Gastroesophageal sphincter (tissue), 4 donors: ENCODE data around the gene PRKAR2B. TPM values are rescaled to one million over a fixed set of nuclear protein-coding genes. Genes with fewer than 3 reads are reported as not detected.

Experiments used
- ATAC-seq: fragments of 150-250 bp; one replicate; pipeline ENCODE4 v1.9.1; 2016; ENCODE audit warnings: mild to moderate bottlenecking, moderate library complexity
- H3K27ac ChIP-seq, 4 donors: fragments of 200-600 bp; sonication (generic) in 3 of 4; 1 replicate in 3 of 4; 2 replicates in 1 of 4; pipeline ENCODE4 v1.5.1; 2016 to 2019
- H3K27me3 ChIP-seq: fragments of 200-600 bp; sonication (generic); one replicate; pipeline ENCODE4 v1.5.1; 2019
- H3K36me3 ChIP-seq, 2 donors: fragments of 200-600 bp; sonication (generic); one replicate each; pipeline ENCODE4 v1.5.1; 2019; ENCODE audit warnings: control low read depth in 1 of 2
- H3K4me1 ChIP-seq, 3 donors: fragments of 200-600 bp; sonication (generic); 1 replicate in 2 of 3; 2 replicates in 1 of 3; pipeline ENCODE4 v1.5.1; 2016 to 2019; ENCODE audit warnings: control low read depth in 2 of 3
- H3K4me3 ChIP-seq, 2 donors: fragments of 200-600 bp; sonication (generic); one replicate each; pipeline ENCODE4 v1.5.1; 2019; ENCODE audit warnings: mild to moderate bottlenecking in 1 of 2, moderate library complexity in 1 of 2
- H3K9me3 ChIP-seq, 3 donors: fragments of 200-600 bp; sonication (generic); one replicate each; pipeline ENCODE4 v1.5.1; 2017 to 2019; ENCODE audit warnings: control low read depth in 2 of 3
- EP300 ChIP-seq: sonication (generic); formaldehyde crosslinking; IDR thresholded peaks from one replicate; pipeline ENCODE4 v1.6.1; 2017; ENCODE audit warnings: antibody characterized with exemption, mild to moderate bottlenecking
- POLR2A ChIP-seq, 2 donors: fragments of 450-650 bp; IDR thresholded peaks; one replicate each; pipeline ENCODE4 v1.6.1; 2017; ENCODE audit warnings: antibody characterized with exemption in 2 of 2, mild to moderate bottlenecking in 2 of 2, moderate library complexity in 1 of 2
- POLR2AphosphoS5 ChIP-seq: sonication (generic); formaldehyde crosslinking; IDR thresholded peaks from one replicate; pipeline ENCODE4 v1.6.1; 2017; ENCODE audit warnings: antibody characterized with exemption
- WGBS, 2 donors: methylation state at CpG; one replicate each; pipeline ENCODE4 v1.1.5; 2018; ENCODE audit warnings: low coverage in 1 of 2; 5-methylcytosine and 5-hydroxymethylcytosine counted together
- total RNA-seq, 4 donors: library from RNA; depleted of rRNA; stranded (reverse); fragments of >200 nt; gene quantifications; one replicate each; pipeline ENCODE4 v1.1.0, GENCODE V29; 2016
- TF ChIP-seq, protein P1 (sequence below), 4 experiments: fragments of 200-600 bp in 2 of 4; fragments of 450-650 bp in 2 of 4; sonication (generic) in 1 of 4; IDR thresholded peaks; one replicate each; pipeline ENCODE4 v1.5.1; 2017 to 2019; ENCODE audit warnings: antibody characterized with exemption in 4 of 4, mild to moderate bottlenecking in 2 of 4, moderate library complexity in 2 of 4

PRKAR2B gene
- total RNA-seq, 4 donors from 2014 or later = 83.5 to 160 (median 119) TPM

DNA sequence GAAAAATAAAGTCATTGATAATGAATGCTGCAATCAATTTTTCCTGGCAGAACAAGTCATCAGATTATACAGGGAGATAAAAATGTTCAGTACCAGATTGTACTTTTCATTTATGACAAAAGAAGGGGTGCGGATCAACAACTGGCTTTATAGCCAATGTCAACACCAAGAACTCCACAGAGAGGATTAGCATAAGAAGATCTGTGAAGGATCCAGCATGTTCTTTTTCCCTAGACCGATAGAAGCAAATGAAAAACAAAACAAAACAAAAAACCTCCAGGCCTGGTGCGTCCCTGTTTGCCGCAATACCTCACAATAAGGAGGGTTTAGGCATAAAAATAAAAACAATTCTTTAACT is 34.7 kb upstream of the PRKAR2B start:
- H3K36me3 ChIP-seq = no peaks in the 10 kb centered on the region
- no peaks in the 10 kb centered on the region for H3K27me3 ChIP-seq
- no peaks in the 10 kb centered on the region for H3K9me3 ChIP-seq
- no peak overlapping the region for H3K4me3 ChIP-seq
- no peak overlapping the region for H3K27ac ChIP-seq
- TF ChIP-seq, protein P1, sequence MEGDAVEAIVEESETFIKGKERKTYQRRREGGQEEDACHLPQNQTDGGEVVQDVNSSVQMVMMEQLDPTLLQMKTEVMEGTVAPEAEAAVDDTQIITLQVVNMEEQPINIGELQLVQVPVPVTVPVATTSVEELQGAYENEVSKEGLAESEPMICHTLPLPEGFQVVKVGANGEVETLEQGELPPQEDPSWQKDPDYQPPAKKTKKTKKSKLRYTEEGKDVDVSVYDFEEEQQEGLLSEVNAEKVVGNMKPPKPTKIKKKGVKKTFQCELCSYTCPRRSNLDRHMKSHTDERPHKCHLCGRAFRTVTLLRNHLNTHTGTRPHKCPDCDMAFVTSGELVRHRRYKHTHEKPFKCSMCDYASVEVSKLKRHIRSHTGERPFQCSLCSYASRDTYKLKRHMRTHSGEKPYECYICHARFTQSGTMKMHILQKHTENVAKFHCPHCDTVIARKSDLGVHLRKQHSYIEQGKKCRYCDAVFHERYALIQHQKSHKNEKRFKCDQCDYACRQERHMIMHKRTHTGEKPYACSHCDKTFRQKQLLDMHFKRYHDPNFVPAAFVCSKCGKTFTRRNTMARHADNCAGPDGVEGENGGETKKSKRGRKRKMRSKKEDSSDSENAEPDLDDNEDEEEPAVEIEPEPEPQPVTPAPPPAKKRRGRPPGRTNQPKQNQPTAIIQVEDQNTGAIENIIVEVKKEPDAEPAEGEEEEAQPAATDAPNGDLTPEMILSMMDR (IDR thresholded peaks at IDR 0.05) = no peak
- TF ChIP-seq POLR2A (IDR thresholded peaks at IDR 0.05) (no peak), POLR2AphosphoS5 (no peak), EP300 (no peak)
- WGBS, 2 donors = 62 to 83% methylated on average over 4 of the region's 4 CpGs
- no peak for ATAC-seq
- H3K4me1 ChIP-seq = no peaks in the 10 kb centered on the region

DNA sequence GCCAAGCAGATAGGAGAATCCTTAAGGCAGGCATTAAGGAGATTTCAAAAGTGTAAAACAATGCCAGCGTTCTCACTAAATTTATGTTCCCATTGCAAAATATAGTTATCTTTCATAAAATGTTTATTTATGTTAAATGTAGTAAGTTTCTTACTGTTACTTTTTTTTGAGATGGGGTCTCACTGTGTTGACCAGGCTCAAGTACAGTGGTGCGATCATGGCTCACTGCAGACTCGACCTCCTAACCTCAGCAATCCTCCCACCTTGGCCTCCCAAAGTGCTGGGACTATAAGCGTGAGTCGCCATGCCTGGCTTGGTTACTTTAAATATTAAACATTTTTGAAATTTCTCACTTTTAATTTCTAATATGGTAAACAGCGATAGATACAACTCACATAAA is 31.8 kb upstream of the PRKAR2B start:
- Histone ChIP-seq H3K27me3 (no peaks in the 10 kb centered on the region), H3K9me3 (no peaks in the 10 kb centered on the region), H3K4me3 (no peak overlapping the region), H3K27ac (no peak overlapping the region), H3K4me1 (no peaks in the 10 kb centered on the region), H3K36me3 (no peaks in the 10 kb centered on the region)
- WGBS, 2 donors = 89 to 90% methylated on average over 6 of the region's 6 CpGs
- TF ChIP-seq, protein P1 (IDR thresholded peaks at IDR 0.05) = no peak
- TF ChIP-seq EP300 (no peak), POLR2A (IDR thresholded peaks at IDR 0.05) (no peak), POLR2AphosphoS5 (no peak)
- ATAC-seq = no peak

DNA sequence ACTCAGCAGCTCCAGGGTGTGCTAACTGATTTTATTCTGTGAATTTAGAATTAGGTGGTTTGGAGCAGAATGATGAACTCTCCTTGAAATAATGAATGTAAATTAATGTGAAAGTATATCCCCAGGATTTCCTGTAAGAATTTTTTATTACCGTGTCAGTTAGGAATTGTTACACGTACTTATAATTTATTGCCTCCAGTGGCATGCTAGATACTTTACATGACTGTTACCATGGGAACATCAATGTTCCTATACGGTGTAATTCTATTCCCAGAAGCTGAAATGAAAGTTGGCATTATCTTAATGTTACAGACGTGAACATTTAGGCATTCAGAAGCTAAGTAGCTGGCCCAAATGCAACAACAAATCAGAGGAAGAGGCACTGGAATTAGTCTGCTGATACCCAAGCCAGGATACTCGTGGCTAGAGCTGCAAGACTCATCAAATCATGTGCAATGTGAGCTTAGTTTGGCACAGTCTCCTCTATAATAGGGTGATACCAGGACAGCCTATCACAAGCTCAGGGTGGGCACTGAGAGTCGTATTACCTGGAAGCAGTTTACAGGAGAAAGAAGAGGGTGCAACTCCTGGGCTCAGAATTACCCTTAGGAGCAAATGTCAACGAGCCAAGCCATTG is 30.0 kb upstream of the PRKAR2B start:
- H3K27ac ChIP-seq = no peak overlapping the region
- H3K9me3 ChIP-seq = no peaks in the 10 kb centered on the region
- H3K4me1 ChIP-seq = no peaks in the 10 kb centered on the region
- 35 to 45% methylated on average over 6 to 7 of the region's 7 CpGs for WGBS, 2 donors
- H3K27me3 ChIP-seq = no peaks in the 10 kb centered on the region
- TF ChIP-seq, protein P1 (IDR thresholded peaks at IDR 0.05) = no peak
- TF ChIP-seq EP300 = no peak
- no peaks in the 10 kb centered on the region for H3K36me3 ChIP-seq
- H3K4me3 ChIP-seq = no peak overlapping the region
- ATAC-seq = no peak

DNA sequence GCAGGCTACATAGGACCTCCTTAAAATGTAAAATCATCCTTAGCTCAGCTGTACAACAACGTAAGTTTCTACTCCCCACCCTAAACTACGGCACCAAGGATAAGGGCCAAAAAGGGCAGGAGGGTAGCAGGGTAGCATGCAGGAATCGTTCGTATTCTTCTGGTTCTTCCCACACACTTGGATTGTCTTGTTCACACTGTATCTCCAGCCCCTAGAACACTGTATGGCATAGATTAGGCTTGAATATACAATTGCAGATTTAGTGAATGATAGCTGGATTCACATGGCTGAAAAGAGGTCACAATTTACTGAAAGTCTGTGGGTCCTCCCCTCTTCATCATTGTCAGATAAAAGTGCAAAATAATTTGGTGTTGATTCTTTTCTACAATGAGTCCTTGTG is 28.2 kb upstream of the PRKAR2B start:
- Histone ChIP-seq H3K27me3 (no peaks in the 10 kb centered on the region), H3K4me1 (no peaks in the 10 kb centered on the region), H3K9me3 (no peaks in the 10 kb centered on the region), H3K4me3 (no peak overlapping the region), H3K36me3 (no peaks in the 10 kb centered on the region), H3K27ac (no peak overlapping the region)
- no peak for TF ChIP-seq POLR2AphosphoS5
- TF ChIP-seq, protein P1 (IDR thresholded peaks at IDR 0.05) = no peak
- TF ChIP-seq EP300 = no peak
- no peak for TF ChIP-seq POLR2A (IDR thresholded peaks at IDR 0.05)
- no peak for ATAC-seq
- 68 to 80% methylated on average over 3 to 4 of the region's 4 CpGs for WGBS, 2 donors

DNA sequence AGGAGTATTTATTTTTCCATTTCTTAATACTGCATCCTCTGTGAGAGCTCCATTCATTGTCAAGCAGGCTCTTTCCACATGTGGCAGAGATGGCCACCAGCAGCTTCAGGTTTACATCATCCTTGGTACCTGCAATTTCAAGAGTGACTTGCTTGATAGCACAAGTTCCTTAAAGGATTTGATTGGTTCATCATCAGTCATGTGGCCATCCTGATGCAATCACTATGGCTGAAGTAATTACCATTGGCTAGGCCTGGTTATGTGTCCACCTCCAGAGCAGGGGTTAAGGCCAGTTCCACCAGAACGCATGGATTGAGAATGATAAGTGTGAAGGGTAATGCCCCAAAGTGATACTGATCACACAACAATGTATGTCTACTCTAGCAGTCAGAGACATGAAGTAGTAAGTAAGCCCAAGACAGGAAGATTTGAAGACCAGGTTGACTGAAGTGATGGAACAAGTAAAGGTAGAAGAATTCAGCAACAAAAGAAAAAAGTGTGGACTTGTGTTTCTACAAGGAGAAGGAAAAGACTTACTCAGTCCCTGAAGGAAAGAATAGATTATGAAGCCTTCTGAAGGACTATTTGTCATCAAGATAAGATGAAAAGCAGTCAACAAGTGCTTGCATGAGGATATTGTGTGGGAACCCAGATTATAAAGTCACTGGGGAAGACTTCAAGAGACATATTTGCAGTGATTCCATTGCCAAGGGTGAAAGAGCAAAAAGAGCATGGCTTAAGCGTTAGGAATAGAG is 26.4 kb upstream of the PRKAR2B start:
- TF ChIP-seq POLR2AphosphoS5 = no peak
- TF ChIP-seq EP300 = no peak
- no peak for TF ChIP-seq POLR2A (IDR thresholded peaks at IDR 0.05)
- TF ChIP-seq, protein P1 (IDR thresholded peaks at IDR 0.05) = no peak
- peaks cover 0 to 2% (median 0%) of the 10 kb centered on the region in 3 donors for H3K9me3 ChIP-seq
- no peaks in the 10 kb centered on the region for H3K36me3 ChIP-seq
- WGBS, 2 donors = 33 to 69% methylated on average over 1 to 2 of the region's 2 CpGs
- H3K27ac ChIP-seq = no peak overlapping the region
- no peak overlapping the region for H3K4me3 ChIP-seq
- no peak for ATAC-seq
- no peaks in the 10 kb centered on the region for H3K27me3 ChIP-seq
- H3K4me1 ChIP-seq = no peaks in the 10 kb centered on the region
